GM19328 (cell line): Measurements from ENCODE around the gene GPC6.

Source experiments
- ATAC-seq: cut with Tn5 transposase; IDR thresholded peaks from one replicate; pipeline ENCODE4 v1.9.1; 2021; ENCODE audit warnings: mild to moderate bottlenecking, moderate library complexity; ENCODE audit not compliant: unreplicated experiment

The GPC6 gene

DNA sequence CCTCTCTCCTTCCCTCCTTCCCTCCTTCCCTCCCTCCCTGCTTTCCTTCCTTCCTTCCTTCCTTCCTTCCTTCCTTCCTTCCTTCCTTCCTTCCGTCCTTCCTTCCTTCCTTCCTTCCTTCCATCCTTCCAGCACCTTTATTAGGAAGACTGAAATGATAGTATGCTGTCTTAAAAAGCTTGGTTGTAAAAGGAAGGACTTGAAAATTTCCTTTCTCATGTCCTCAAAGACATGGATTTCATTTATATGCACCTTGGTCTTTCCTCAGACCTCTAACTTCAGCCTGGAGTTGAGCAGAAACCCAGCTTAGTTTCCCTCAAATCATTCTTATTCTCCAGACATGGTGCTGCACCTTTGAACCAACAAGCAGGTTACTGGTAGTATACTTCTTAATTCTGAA lies 141.7 kb downstream of the GPC6 start:
- no peak for ATAC-seq

DNA sequence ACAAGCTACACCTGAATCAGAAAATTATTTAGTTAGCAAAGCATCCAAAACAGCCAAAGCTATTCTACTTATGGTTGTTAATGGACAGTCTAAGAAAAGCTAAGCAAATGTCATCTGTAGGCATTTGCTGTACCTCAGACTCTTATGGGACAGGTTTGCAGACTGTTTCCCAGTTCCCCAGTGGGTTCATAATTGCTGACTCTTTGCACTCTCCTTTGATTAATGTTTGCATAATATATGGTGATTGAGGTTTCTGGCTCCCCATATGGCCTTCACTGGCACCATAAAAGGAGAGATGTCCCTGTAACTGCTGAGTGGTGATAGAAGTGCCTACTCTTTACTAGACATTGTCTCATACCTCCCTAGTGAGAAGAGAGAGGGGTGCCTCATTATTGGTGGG lies 142.1 kb downstream of the GPC6 start:
- no peak for ATAC-seq

DNA sequence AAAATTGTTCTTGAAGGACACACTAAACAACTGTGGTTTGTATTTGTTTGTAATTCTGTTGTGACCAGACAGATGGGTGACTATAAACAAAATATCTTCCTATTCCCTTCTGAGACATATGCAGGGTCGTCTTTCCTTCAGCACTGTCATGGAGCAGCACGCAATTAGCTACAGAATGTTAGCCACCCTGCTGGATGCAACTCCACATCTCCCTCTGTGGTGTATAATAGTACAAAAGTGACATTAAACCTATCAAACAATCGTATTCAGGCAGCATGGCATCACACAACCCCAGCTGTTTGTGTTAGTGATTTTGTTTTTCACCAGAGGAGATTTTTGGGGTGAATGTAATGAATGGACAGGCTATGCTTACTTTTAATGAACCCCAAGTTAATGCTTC lies 146.2 kb downstream of the GPC6 start:
- ATAC-seq: no peak

- no peak for ATAC-seq
Measured at GRCh38 chr13:93375491-93375890, 148.9 kb downstream of the GPC6 start.

GRCh38 chr13:93377196-93377595 lies 150.6 kb downstream of the GPC6 start:
- ATAC-seq: no peak

DNA sequence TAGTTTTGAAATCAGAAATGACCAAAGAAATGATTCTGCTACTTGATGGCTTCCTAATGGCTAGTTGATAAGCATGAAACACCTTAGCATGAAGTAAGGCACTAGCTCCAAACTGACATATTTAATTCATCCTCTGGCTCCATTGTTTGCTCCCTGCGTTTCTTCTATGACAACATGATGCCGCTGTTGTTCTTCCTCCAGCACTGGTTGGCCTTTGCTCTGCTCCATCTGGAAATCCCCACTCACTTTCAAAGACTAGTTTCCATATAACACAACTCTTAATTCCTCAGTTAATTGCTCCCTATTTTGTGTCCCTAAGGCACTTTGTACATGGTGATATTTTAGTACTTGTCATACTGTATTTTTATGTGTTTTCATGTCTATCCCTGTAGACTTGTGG lies 151.6 kb downstream of the GPC6 start:
- no peak for ATAC-seq

DNA sequence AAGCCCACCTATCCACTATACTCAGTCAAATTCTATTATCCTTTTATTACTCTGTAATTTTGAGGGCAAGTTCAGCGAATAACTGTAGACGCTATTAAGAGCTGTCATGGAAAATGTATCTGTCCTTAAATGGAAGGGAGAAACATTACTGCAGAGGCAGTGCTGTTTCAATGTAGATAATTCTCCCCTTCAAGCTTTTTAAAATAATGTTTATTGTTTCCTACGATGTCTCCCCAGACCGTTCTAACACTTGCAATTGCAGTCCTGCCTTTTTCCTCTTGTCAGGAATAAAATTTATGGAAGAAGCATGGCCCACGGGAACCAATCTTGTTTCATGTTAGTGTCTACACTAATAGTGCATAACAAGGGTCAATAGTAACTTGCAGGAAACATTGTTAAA lies 159.5 kb downstream of the GPC6 start:
- ATAC-seq: no peak

- no peak for ATAC-seq
Measured at GRCh38 chr13:93388701-93389100, 162.1 kb downstream of the GPC6 start.

DNA sequence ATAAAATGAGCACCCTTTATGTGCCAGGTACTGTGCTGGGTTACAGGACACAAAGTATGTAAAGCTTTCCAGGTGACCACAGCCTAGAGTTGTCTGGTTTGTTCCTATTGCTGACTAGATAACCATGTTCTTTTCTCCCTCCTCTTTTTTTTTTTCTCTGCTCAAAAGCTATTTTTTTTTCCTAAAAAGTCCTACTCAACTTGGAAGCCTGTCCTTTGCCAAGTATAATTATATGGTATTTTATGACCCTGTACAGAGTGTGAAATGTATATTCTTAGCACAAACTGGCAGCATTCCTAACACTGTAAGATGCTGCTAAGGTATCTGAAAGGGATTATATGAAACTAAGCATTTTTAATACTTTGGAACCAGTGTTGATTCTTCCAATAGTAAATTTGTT lies 171.0 kb downstream of the GPC6 start:
- no peak for ATAC-seq

DNA sequence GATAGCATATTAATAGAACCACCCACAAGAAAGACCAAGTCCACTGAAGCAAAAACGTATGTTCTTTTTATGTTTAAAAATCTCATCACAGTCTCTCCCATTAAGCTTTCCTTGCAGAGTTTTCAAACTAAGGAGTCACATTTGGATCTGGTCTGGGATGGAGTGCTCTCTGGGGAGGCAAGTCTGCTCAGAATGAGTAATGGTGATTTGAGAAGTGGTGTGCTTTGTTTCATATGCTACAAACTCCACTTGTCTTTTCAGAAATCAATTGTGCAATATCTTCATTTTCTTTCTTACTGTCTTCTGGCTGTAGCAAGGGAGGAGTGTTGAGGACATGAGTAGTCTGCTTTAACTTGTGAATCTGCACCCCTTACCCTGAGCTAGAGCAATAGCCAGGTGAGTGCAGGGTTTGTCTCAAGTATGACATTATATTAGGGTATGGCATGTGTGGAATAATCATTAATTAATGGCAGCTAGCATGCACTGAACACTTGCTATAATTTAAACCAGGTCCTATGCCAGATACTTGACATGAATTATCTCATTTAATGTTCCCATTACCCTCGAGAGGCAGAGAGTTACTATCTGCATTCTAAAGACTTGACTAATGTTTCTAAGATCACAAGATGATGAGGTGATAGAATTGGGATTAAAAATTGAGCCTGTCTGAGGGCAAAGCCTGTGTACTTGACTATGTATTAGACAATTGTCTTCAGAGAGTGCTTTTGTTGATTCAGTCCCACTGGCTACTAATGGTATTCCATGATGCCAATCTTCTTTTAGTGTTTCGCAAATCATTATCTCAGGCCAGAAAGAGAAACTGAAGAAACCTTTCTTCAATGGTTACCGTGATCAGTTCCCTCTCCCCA lies 171.8 kb downstream of the GPC6 start:
- no peak for ATAC-seq

DNA sequence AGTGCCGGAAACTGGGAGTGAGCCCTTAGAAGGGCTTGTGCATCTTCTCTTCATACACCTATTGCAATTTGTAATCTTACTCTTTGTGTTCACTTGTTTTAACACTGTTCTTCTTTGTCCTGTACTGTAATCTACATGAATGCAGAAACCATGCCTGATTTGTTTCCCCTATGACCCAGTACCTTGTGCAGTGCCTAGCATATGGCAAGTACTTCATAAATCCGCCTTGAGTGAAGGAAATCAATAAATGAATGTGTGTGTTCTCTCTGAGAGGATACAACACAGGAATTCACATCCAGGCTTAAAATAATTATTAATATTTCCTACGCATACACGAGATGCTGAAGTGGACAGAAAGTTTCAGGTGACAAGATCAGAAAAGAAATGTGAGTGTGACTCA lies 172.6 kb downstream of the GPC6 start:
- ATAC-seq: no peak

- no peak for ATAC-seq
Measured at GRCh38 chr13:93406136-93406535, 179.5 kb downstream of the GPC6 start.

DNA sequence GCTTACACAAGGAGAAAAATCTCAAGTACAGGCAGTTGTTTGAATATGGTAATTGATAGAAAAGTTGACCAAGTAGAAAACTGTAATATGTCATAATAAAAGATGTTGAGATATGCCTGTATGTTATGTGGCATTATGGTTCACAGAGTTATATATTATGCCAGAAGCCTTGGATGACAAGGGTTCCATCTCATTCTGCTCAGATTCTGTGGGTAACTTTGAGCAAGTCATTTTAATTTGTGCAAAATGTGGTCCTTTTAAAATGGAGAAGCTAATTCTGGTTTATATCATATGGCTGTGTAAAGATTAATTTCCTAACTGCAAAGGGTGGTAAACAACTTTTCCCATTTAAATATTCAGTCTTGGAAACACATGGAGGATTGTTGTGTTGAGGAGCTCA lies 180.9 kb downstream of the GPC6 start:
- no peak for ATAC-seq

DNA sequence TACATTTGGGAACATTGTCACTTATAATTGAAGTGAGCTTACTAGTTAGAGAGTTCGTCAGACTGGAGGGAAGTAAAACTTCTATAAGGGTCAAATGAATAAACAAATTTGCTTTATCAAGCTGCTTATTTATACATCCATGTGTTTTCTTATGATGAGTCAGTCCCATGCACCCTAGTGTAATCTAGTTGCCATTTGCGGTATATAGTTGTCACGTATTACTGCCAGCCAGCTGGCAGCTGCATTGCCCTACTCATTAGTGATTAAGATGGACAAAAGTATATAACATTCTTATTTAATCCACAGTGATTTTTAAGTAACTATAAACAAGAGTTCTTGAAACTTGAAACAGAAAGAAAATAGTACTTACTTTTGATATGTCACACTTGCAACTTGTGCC lies 182.4 kb downstream of the GPC6 start:
- no peak for ATAC-seq

DNA sequence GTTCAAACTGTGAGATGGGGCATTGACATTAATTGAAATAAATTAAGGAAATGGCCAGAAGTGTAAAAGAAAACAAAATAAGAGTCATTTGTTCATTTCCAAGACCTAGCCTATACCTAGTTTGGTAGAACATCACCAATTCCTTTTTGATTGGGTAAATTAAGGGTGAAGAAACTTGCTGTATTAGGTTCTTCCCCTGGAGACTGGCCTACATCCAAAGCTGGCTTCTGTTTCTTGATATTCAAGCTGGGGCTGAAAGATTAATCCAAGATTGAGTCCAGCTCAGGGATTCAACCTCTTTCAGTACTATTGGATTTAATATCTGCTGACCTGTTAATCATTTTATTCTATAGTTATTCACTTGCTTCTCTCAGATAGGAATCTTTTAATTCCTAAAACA lies 183.2 kb downstream of the GPC6 start:
- no peak for ATAC-seq

GRCh38 chr13:93411186-93411680 lies 184.6 kb downstream of the GPC6 start:
- no peak for ATAC-seq

GRCh38 chr13:93412676-93413075 lies 186.1 kb downstream of the GPC6 start:
- ATAC-seq: no peak

DNA sequence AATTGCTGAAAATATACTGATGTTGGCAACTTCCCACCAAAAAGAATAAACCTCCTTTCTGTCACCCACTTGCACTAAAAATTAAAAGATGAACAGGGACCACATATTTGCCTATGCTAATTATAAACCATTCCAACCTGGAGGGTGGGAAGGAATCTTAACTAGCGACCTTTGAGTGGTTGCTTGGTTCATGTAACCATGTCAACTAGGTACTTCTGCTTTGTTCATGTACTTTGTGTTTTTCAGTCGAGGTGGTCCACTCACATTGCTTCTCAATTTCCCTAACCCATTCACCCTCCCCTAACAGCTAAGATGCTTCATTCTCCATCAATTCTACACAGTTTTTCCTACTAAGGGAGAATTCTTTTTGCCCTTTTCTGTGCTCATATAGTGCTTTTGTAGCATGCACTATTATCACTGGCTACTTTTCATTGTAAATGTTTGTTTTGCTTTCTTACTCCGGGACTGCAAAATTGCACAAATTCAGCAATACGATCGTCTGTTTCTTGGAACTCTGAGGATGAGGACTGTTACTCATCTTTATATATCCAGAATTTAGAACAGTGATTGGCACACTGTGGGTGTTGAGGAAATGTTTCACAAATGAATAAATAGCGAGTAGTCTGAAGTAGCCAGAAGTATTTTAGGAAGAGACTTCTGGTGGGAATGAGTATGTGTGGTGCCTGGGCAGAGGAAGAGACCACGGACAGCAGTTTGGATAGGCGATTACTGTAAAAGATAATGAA lies 187.5 kb downstream of the GPC6 start:
- ATAC-seq: no peak

GRCh38 chr13:93416736-93417355 lies 190.2 kb downstream of the GPC6 start:
- no peak for ATAC-seq

GRCh38 chr13:93418398-93418797 lies 191.8 kb downstream of the GPC6 start:
- ATAC-seq: no peak

DNA sequence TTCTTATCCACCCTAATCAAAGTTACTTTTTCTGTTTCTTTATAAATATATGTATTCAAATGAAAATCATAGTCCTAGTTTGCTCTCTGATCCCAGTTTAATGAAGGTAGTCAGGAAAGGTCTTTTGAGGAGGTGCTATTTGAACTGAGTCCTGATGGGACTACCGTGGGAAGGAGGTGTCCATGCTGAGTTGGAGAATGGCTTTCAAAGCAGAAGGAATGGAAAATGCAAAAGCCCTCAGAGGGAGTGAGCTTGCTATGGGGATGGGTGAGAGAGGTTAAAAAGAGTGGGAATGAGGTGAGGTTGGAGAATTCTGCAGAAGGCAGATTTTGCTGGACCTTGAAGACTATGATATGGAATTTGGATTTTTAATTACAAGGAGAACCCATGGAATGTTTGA lies 193.6 kb downstream of the GPC6 start:
- ATAC-seq: no peak

- no peak for ATAC-seq
Measured at GRCh38 chr13:93420887-93421286, 194.3 kb downstream of the GPC6 start.
